ENCODE results near the gene MCM10.

DNA sequence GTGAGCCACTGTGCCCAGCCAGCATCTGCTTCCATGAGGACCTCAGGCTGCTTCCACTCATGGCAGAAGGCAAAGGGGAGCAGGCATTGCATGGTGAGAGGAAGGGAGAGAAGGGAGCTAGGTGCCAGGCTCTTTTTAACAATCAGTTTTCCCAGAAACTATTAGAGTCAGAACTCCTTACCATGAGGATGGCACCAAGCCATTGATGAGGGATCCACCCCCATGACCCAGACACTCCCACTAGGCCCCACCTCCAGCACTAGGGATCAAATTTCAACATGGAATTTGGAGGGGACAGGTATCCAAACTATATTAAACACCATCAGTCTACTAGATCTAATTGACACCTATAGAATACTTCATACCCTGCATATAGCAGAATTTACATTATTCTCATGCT is 14.2 kb upstream of the MCM10 start:
- no peak for TF ChIP-seq CTCF (conservative IDR thresholded peaks at IDR 0.05; ENCODE audit: low read depth, low read length)
- no peak for TF ChIP-seq EZH2 (IDR thresholded peaks at IDR 0.05; ENCODE audit: low read length, unreplicated experiment)
- TF ChIP-seq EZH2phosphoT487 (IDR thresholded peaks at IDR 0.05; ENCODE audit: borderline replicate concordance, low read length) = no peak

All from PC-3 (cell line).